Measurements from ENCODE around the gene EID3.
"Not testable (repeated sequence)": the region's sequence is repeated elsewhere in the genome, so short reads cannot be mapped to it uniquely, and the experiment has no call there.

Gene EID3

DNA sequence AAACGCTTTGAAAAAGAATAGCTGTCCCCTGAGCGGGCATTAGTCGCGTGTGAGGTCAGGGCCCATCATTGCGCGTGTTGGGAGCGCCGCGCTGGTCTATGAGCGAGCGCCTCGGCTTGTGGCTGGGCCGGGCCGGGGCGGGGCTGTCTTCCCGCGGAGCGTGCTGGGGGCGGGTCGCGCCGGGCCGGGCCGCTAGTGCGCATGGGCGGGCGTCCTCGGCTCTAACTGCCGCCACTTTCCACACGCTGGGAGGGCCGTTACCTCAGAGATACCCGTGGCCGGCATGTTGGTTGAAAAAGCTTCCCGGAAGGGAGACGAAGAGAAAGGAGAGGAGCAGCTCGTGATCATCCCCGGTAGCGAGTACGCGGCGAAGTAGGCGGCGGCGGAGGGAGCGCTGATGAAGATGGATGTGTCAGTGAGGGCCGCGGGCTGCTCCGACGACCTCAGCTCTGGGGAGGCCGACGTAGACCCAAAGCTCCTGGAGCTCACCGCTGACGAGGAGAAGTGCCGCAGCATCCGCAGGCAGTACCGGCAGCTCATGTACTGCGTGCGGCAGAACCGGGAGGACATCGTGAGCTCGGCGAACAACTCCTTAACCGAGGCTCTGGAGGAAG lies at the start of gene EID3:
Gene EID3 (plus strand): TSS at position 202 of the 614 bp plus-strand sequence. CDS start 196 bp downstream, at position 398.
- peak; percentile 46 for DNase-seq

DNA sequence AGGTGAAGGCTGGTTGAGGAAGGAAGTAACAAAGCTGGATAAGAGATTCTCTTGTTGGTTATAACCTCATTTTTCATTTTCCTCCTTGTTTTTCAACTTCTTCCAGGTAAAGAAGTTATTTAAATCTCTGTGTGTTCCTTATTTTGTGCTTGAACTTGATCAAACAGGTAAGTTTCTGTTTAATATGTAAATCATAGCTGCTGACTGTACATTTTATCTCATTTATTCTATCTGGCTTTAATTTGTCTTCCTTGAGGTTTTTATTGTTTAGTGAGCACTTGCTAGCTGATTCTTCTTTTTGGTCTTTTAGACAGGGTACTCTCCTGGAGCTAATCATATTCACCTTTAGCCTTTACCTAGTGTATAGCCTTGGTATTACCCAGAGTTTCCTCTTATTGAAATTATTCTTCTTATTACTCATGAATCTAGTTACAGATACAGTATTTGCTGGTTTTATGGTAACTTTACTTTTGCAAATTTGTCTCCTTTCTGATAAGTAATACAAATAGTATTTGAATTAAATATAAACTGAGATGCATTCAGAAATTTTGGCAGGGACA lies 45.5 kb upstream of the EID3 start:
- no peak for DNase-seq

DNA sequence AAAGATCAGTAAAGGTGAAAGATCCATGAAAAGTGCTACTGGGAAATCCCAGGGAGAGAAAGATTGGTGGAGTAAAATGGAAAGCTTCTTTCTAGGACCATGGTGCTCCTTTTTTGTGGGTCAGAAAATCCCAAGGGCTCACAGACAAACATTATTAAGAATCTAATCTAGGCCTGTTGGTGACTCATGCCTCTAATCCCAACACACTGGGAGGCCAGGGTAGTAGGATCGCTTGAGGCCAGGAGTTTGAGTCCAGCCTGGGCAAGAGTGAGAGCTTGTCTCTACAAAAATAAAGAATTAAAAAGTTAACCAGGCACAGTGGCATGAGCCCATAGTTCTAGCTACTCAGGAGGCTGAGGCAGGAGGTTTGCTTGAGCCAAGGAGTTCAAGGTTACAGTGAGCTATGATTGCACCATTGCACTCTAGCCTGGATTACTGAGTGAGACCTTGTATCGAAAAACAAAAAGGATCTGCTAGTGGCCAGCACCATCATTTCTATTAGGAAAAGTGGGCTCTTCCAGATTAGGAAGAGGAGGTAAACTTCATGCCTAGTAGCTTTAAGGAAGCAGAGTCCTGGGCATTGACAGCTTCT lies 45.0 kb upstream of the EID3 start:
- no peak for DNase-seq

DNA sequence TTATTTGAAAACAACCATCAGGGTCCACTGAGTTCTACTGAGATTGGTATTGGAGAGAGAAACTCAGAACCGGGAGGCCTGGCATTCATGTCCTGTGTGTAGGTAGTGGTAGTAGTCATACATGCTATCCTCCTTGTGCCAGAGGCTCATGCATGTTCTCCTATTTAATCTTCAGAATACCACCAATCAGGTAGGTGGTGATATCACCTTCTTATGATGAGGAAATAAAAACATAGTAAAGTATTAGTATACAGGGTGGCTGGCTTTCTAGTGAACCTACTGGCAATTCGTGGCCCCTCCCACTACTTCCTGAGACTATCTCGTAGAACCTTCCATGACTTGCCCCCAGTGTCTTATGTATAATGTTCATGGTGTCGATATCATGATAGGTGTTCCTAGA lies 40.5 kb upstream of the EID3 start:
- no peak for DNase-seq

DNA sequence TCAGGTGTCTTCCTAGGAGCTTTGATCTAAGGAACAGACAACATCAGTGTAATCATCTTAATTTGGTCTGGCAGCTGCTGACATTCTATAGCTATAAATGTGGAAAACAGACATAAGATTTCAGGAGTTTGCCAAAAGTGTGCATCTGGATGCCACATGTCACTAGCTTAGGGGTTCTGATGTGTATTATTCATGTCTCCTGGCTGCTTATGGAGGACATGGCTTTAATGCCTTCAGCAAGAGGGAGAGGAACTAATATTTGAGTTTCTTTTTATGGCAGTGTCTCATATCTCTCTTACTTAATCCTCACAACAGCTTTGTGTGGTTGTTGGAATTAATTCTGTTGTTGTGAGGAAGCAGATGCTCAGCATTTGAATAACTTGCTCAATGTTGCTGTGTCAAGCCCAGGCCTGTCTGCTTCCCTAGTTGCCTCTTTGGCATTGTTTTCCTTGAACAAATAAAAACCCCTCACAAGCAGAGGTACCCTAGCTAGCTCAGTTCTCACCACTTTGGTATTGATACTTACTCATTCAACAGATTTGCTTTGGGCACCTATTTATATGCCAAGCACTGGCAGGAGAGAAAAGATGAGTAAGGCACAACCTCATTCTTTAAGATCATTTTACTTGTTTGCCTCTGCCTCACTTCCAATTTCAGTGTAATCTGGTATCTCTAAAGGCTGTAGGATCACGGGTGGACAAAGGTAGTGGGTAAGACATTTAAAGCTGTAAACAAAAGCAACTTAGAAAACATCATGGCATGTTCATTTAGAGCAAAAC lies 39.8 kb upstream of the EID3 start:
- peak; percentile 6 for DNase-seq

DNA sequence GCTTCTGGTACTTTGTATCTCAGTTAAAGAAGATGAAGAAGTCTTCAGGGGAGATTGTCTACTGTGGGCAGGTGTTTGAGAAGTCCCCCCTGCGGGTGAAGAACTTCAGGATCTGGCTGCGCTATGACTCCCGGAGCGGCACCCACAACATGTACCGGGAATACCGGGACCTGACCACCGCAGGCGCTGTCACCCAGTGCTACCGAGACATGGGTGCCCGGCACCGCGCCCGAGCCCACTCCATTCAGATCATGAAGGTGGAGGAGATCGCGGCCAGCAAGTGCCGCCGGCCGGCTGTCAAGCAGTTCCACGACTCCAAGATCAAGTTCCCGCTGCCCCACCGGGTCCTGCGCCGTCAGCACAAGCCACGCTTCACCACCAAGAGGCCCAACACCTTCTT lies 38.1 kb upstream of the EID3 start:
- DNase-seq, result not testable (repeated sequence)

DNA sequence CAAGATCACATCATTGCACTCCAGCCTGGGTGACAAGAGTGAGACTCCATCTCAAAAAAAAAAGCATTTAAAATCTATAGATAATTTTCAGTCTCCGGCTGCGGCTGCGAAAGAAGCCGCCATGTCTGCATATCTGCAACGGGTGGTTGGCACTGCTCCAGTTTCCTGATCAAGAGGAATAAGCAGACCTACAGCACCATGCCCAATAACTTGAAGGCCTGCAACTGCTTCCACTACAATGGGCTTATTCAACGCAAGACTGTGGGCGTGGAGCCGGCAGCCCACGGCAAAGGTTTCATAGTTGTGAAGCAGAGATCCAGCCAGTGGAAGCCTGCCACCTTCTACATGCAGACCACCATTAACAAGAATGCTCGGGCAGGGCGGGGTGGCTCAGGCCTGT lies 30.6 kb upstream of the EID3 start:
- DNase-seq, result no peak

DNA sequence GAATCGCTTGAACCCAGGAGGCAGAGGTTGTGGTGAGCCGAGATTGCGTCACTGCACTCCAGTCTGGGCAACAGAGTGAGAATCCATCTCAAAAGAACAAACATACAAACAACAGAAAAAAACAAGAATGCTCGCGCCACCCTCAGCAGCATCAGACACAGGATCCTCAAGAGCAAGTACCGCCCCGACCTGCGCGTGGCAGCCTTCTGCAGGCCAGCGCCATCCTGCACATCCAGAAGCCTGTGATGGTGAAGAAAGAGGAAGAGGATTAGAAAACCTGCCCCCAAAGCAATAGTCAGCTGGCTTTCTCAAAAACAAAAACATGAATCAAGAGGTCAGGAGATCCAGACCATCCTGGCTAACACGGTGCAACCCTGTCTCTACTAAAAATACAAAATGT lies 30.0 kb upstream of the EID3 start:
- DNase-seq, result no peak

DNA sequence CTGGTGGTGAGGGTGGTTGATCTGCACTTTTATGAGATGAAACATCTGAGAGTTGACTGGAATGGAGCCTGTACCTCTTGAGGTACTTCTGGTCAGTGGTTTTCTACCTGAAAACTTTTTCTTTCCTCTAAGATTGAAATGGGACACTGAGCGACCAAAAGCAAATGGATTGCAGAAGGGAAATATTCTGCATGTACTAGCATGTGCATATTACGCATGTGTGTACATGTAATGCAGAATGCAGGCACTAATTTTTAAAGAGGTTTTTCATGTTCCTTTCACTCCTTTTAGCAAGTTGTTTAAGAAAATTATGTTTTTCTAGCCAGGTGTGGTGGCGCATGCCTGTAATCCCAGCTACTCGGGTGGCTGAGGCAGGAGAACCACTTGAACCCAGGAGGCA lies 28.7 kb upstream of the EID3 start:
- no peak for DNase-seq

DNA sequence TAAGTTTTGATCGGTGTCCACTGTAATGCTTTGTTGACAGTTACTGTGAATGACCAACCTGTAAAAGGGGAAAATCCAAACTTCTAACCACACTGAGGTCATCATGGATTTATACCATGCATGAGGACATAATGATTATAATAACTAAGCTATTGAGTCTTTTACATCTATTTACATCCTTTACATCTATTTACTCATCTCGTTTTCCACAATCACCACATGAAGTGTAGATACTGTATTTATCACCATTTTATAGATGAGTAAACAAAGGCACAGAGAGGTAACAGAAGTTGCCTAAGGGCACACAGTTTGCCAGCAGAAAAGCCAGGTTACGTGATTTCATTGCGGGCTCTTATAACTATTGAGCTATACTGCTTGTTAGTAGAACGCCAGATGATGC lies 27.9 kb upstream of the EID3 start:
- peak; percentile 50 for DNase-seq

DNA sequence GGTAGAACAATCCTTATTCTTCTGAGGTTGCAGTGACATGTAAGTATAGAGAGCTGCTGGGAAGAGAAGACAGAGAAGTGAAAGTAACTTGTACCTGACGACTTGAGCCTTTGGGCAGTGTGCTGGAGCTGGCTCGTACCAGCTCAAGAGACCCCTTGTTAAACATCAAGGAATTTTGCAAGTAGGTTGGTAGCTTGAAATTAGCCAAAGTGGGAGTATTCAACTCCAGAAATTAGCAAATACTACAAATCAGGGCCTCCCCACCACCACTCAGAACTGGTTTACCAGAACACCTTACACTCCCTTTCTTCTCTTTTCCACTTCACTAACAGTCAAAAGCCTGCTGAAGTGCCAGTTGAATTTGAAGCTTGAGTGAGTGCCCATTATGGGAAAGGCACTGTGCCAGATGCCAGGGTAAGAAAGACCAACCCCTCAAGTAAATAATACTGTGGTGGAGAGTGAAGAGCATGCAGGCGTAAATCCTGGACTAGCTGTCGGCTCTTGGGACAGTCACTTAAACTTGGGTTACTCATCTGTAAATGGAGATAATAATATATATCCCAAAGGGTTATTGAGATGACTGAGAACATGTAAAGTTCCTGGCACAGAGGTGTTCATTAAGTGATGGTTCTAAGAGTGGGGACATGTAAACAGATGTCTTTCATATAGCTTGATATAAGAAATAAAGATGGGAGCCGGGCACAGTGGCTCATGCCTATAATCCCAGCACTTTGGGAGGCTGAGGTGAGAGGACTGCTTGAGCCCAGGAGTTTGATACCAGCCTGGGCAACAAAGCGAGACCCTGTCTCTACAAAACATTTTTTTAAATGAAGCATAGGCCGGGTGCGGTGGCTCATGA lies 27.0 kb upstream of the EID3 start:
- peak; percentile 91 for DNase-seq

DNA sequence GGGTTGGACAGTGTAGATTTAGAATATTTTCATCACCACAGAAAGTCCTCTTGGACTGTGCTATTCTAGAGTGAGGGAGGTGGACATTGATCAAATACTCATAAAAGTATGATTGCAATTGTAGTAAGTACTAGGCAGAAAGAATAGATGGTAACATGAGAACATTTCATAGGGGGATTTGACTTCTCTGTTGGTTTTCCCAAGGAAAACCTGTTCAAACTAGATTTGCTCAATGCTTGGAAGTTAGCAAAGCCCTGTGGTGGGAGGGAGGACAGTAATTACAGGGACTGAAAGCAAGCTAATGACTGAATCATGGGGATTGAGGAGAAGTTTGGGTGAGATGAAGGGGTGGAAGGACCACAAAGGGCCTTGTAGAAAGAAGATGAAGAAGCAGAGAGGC lies 24.4 kb upstream of the EID3 start:
- no peak for DNase-seq

DNA sequence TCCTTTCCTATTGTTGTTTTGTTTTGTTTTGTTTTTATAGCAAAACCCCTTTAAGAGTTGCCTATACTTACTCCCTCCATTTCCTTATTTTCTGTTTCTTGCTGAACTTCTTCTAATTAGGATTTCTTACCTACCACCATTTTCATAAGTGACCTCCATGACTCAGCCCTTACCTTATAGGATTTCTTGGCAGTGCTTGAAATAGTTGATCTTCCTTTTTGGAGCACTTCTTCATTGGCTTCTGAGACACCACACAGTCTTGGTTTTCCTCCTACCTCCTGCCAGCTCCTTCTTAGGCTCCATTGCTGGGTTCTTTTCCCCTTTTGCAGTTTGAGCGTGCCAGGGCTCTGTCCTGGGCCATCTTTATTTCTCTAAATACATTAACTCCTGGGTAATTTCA lies 23.4 kb upstream of the EID3 start:
- no peak for DNase-seq

DNA sequence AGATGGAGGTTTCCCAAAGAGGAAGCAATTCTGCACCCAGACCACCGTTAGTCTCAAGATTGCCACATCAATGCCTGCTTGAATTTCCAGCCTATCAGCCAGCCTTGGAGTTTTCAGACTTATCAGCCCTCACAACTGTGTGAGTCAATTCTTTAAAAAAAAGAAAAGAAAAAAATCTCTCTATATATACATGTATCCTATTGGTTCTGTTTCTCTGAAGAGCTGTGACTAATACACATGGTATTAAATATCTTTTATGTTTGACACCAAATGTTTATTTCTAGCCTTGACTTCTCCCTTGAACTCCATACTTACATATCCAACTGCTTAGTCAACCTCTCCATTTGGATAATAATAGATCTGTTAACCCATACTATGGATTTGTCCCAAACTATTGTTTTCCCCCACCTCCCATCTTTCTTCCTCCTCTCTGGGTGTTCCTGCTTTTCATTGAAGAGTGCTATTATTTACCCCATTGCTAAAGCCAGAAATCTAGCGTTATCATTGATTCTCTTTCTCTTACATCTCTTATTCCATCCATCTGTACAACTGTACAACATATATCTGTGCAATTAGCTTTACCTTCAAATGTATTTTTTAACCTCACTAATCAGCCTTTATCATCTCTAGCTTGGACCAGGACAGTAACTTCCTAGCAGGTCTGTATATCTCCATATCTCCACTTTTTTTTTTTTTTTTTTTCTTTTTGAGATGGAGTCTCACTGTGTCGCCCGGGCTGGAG lies 22.7 kb upstream of the EID3 start:
- DNase-seq, result peak; percentile 94

DNA sequence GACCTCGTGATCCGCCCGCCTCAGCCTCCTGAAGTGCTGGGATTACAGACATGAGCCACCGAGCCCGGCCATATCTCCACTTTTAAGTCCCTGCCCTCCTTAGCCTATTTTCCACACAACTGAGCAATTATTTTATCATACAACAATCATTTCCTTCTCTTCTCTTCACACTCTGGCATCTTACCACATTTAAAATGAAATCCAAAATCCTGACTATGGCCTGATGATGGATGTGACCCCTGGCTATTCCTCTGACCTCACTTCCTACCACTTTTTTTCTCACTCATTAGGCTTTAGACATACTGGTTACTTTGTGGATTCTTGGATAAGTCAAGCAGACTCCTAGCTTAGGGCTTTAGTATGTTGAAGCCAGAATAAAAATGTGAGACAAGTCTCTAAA lies 21.9 kb upstream of the EID3 start:
- DNase-seq, result no peak

DNA sequence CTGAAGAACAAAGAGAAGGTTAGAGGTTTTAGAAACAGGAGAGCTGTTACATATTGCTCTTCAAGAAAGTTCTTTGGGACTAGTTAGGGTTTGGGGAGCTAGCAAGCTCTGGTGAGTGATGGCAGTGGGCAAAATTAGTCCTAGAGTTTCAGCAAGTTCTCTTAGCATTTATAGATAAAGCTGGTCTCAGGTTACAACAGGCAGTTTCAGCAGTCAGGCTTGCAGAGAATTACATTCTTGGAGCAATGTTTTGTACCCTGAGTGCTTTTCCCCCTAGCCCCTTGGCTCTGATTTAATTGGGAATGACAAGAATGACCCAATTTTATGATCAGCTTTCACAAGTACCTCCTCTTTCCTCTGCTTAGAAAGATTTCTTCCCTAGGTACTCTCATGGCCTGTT lies 21.4 kb upstream of the EID3 start:
- DNase-seq, result no peak

DNA sequence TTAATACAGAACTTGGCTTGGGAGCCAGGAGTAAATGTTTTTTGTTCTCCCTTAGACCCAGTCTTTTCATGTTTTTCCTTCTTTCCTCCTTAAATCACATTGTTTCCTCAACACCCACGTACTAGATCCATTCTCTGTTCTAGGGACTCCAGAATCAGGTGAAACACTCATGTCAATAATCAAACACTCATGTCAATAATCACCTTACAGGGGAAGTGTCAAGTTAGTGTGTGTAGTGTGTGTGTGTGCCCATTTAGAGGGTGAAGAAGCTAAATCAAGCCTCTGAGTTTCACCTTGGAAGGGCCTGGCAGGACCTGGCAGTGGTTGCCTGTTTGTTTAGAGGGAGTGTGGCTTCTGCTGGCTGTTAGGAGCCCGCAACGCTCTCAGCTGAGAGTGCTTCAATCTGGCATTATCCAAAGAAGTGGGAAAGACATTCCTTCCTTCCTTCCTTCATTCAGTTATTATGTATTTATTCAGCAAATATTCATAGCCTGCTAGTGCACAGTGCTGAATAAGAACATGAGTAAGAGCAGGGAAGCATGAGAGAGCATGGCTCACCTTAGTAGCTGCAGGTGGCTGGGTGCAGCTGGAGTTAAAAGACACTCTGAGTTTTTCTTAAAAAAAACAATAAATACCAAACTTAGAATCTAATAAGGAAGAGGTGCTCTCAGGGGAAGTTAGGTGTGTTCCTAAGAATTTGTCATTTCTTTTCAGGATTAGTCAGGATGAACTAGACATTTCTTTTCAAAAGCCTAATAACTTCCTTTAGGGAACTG lies 17.6 kb upstream of the EID3 start:
- peak; percentile 72 for DNase-seq

DNA sequence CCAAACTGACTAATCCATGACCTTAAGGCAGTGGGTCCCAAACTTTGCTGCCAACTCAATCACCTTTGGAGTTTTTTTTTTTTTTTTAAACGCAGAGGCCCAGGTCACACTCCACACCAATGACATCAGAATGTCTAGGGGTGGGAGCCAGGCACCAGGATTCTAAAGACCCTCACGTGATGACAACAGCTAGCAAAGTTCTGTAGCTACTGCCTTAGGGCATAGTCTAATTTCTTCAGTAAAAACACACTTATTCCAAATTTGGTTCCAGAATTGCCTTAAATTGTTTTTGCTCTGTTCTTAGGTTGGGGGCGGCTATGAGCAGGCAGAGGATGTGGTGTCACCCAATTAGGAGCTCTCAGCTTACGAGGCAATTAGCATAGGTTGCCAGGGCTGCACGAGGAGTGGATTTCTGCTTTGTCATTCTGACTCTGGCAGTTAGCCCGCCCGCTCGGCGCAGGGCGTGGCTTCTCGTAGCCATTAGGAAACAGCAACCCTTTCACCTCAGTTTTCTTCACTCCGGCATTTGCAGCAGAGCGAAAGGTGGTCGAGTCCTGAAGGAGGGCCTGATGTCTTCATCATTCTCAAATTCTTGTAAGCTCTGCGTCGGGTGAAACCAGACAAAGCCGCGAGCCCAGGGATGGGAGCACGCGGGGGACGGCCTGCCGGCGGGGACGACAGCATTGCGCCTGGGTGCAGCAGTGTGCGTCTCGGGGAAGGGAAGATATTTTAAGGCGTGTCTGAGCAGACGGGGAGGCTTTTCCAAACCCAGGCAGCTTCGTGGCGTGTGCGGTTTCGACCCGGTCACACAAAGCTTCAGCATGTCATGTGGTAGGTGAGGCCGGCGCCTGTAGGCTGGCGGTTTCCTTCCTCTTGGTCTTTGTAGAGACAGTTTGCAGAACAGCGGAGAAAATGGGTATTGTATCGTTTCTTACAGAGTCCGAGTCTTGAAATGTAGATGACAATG lies 16.7 kb upstream of the EID3 start:
- peak; percentile 96 for DNase-seq

DNA sequence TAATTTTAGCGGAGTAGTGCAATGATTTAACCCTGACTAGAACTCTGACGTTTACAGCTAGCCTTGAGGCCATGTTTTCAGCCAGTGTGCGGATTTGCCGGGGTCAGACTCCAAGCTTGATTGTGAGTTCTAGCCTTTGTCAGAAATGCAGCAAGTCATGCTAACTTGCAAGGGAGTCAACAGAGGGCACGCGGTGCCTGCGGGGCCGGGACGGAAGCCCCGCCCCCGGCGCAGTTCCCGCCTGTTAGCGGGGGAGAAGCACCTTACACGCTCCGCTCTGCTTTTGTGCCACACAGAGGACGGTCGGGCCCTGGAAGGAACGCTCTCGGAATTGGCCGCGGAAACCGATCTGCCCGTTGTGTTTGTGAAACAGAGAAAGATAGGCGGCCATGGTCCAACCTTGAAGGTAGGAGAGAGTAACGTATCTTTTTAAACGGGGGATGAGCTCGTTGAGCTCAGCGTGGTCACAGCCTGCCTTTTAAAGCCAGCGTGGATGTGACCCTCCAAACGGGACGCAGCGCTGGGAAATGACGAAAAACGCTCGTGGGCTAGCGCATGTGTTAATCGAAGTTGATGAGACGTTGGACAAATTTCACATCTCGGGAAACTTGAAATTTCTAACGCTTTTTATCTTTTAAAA lies 14.8 kb upstream of the EID3 start:
- peak; percentile 78 for DNase-seq

DNA sequence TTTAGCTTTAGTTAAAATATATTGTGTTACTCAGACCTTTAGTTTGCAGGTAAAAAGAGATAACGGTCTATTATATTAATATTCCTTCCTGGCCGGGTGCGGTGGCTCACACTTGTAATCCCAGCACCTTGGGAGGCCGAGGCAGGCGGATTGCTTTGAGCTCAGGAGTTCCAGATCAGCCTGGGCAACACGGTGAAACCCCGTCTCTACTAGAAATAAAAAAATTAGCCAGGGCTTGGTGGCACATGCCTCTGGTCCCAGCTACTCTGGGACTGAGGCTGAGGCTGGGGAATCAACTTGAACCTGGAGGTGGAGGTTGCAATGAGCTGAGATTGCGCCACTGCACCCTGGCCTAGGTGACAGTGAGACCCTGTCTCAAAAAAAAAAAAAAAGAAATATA lies 13.2 kb upstream of the EID3 start:
- DNase-seq, result no peak
